Stomach smooth muscle (tissue), 2 donors: Measurements from ENCODE around the gene TMEM248.
A peak's percentile ranks its signal among the peaks of the same experiment; 100 is the strongest.
"Not testable (repeated sequence)": the region's sequence is repeated elsewhere in the genome, so short reads cannot be mapped to it uniquely, and the experiment has no call there.

Source experiments
- H3K27ac ChIP-seq: one replicate; pipeline ENCODE4 v1.7.0; 2013; ENCODE audit warnings: mild to moderate bottlenecking, low read length, inconsistent platforms
- H3K27me3 ChIP-seq, 2 donors: one replicate each; pipeline ENCODE4 v1.7.0; 2013; ENCODE audit warnings: low read length in 2 of 2; ENCODE audit not compliant: insufficient read depth in 2 of 2, control insufficient read depth in 1 of 2
- H3K36me3 ChIP-seq, 2 donors: one replicate each; pipeline ENCODE4 v1.7.0; 2013; ENCODE audit warnings: low read length in 2 of 2; ENCODE audit not compliant: control insufficient read depth in 2 of 2, insufficient read depth in 2 of 2
- H3K4me1 ChIP-seq: one replicate; pipeline ENCODE4 v1.7.0; 2013; ENCODE audit warnings: low read length; ENCODE audit not compliant: control insufficient read depth, insufficient read depth
- H3K4me3 ChIP-seq, 2 donors: one replicate each; pipeline ENCODE4 v1.7.0; 2013; ENCODE audit warnings: low read length in 2 of 2
- H3K9ac ChIP-seq, 2 donors: one replicate each; pipeline ENCODE4 v1.7.0; 2013; ENCODE audit warnings: low read length in 2 of 2, mild to moderate bottlenecking in 1 of 2
- H3K9me3 ChIP-seq, 2 donors: one replicate each; pipeline ENCODE4 v1.7.0; 2013; ENCODE audit warnings: low read length in 2 of 2; ENCODE audit not compliant: control insufficient read depth in 2 of 2
- donor health status: healthy.
- donor health status: Pancreatic carcinoma.

TMEM248 gene

GRCh38 chr7:66908598-66908997 is 12.4 kb upstream of the TMEM248 start:
- not testable (repeated sequence) for H3K9me3 ChIP-seq, H3K27me3 ChIP-seq, H3K4me1 ChIP-seq, H3K27ac ChIP-seq, H3K4me3 ChIP-seq, H3K9ac ChIP-seq, H3K36me3 ChIP-seq

GRCh38 chr7:66910789-66911188 is 10.2 kb upstream of the TMEM248 start:
- H3K27me3 ChIP-seq, result no peaks in the 10 kb centered on the region
- no peaks in the 10 kb centered on the region for H3K9me3 ChIP-seq
- no peaks in the 10 kb centered on the region for H3K36me3 ChIP-seq
- no peak overlapping the region for H3K4me3 ChIP-seq
- no peak overlapping the region for H3K27ac ChIP-seq
- no peak overlapping the region for H3K9ac ChIP-seq
- H3K4me1 ChIP-seq, result no peaks in the 10 kb centered on the region

- not testable (repeated sequence) for H3K4me3 ChIP-seq, H3K27ac ChIP-seq, H3K36me3 ChIP-seq, H3K27me3 ChIP-seq, H3K4me1 ChIP-seq, H3K9ac ChIP-seq, H3K9me3 ChIP-seq
These were observed 9.8 kb upstream of the TMEM248 start for GRCh38 chr7:66911191-66911590.

GRCh38 chr7:66912195-66912594 is 8.8 kb upstream of the TMEM248 start:
- H3K9ac ChIP-seq, result no peak overlapping the region
- H3K27ac ChIP-seq, result no peak overlapping the region
- no peak overlapping the region for H3K4me3 ChIP-seq
- no peaks in the 10 kb centered on the region for H3K4me1 ChIP-seq
- H3K36me3 ChIP-seq, result no peaks in the 10 kb centered on the region
- H3K27me3 ChIP-seq, result no peaks in the 10 kb centered on the region
- H3K9me3 ChIP-seq, result no peaks in the 10 kb centered on the region

- no peak overlapping the region for H3K4me3 ChIP-seq
- H3K27me3 ChIP-seq, result no peaks in the 10 kb centered on the region
- H3K36me3 ChIP-seq, result no peaks in the 10 kb centered on the region
- no peak overlapping the region for H3K27ac ChIP-seq
- no peaks in the 10 kb centered on the region for H3K4me1 ChIP-seq
- no peak overlapping the region for H3K9ac ChIP-seq
- no peaks in the 10 kb centered on the region for H3K9me3 ChIP-seq
These were observed 7.6 kb upstream of the TMEM248 start for GRCh38 chr7:66913118-66914037.

GRCh38 chr7:66917904-66918303 is 3.1 kb upstream of the TMEM248 start:
- not testable (repeated sequence) for H3K9ac ChIP-seq, H3K27me3 ChIP-seq, H3K36me3 ChIP-seq, H3K27ac ChIP-seq, H3K4me3 ChIP-seq, H3K9me3 ChIP-seq
- H3K4me1 ChIP-seq, result peaks cover 17% of the 10 kb centered on the region

- H3K9ac ChIP-seq, result no peak overlapping the region
- no peak overlapping the region for H3K4me3 ChIP-seq
- H3K4me1 ChIP-seq, result peaks cover 27% of the 10 kb centered on the region
- H3K9me3 ChIP-seq, result no peaks in the 10 kb centered on the region
- H3K36me3 ChIP-seq, result no peaks in the 10 kb centered on the region
- no peaks in the 10 kb centered on the region for H3K27me3 ChIP-seq
- no peak overlapping the region for H3K27ac ChIP-seq
These were observed 1.7 kb upstream of the TMEM248 start for GRCh38 chr7:66919304-66919703.

GRCh38 chr7:66919704-66920103 is 1.3 kb upstream of the TMEM248 start:
- H3K9ac ChIP-seq, result no peak overlapping the region
- H3K27ac ChIP-seq, result no peak overlapping the region
- H3K9me3 ChIP-seq, result no peaks in the 10 kb centered on the region

GRCh38 chr7:66920256-66920655 is 769 bp upstream of the TMEM248 start:
- no peaks in the 10 kb centered on the region for H3K27me3 ChIP-seq
- H3K36me3 ChIP-seq, result no peaks in the 10 kb centered on the region
- no peak overlapping the region for H3K9ac ChIP-seq
- peak overlapping the region in 1 of 2 donors; percentile 100 for H3K4me3 ChIP-seq
- peaks cover 27% of the 10 kb centered on the region for H3K4me1 ChIP-seq
- H3K27ac ChIP-seq, result no peak overlapping the region
- H3K9me3 ChIP-seq, result no peaks in the 10 kb centered on the region

More at GRCh38 chr7:66919704-66920103, 1.3 kb upstream of the TMEM248 start:
- no peaks in the 10 kb centered on the region for H3K36me3 ChIP-seq
- no peak overlapping the region for H3K4me3 ChIP-seq
- H3K27me3 ChIP-seq, result no peaks in the 10 kb centered on the region
- peaks cover 27% of the 10 kb centered on the region for H3K4me1 ChIP-seq

GRCh38 chr7:66921396-66921917 is 432 bp downstream of the TMEM248 start:
- peaks cover 31% of the 10 kb centered on the region for H3K4me1 ChIP-seq
- peak overlapping the region; percentile 89 to 92 for H3K9ac ChIP-seq
- peak overlapping the region; percentile 100 for H3K4me3 ChIP-seq
- H3K9me3 ChIP-seq, result no peaks in the 10 kb centered on the region
- H3K36me3 ChIP-seq, result no peaks in the 10 kb centered on the region
- no peaks in the 10 kb centered on the region for H3K27me3 ChIP-seq
- H3K27ac ChIP-seq, result peak overlapping the region; percentile 60

GRCh38 chr7:66921918-66922486 is 977 bp downstream of the TMEM248 start:
- Histone ChIP-seq H3K9ac (peak overlapping the region; percentile 89 to 92), H3K27ac (peak overlapping the region; percentile 60), H3K27me3 (no peaks in the 10 kb centered on the region), H3K4me3 (peak overlapping the region; percentile 100), H3K9me3 (no peaks in the 10 kb centered on the region), H3K4me1 (peaks cover 31% of the 10 kb centered on the region), H3K36me3 (no peaks in the 10 kb centered on the region)
